HK-2 (cell line): ENCODE results near the gene GRID2.
"Not testable (repeated sequence)": the region's sequence is repeated elsewhere in the genome, so short reads cannot be mapped to it uniquely, and the experiment has no call there.

Source experiments
- DNase-seq: peaks from one replicate; pipeline ENCODE4 v3.0.0-alpha.2; 2018; ENCODE audit not compliant: unreplicated experiment

Gene GRID2

DNA sequence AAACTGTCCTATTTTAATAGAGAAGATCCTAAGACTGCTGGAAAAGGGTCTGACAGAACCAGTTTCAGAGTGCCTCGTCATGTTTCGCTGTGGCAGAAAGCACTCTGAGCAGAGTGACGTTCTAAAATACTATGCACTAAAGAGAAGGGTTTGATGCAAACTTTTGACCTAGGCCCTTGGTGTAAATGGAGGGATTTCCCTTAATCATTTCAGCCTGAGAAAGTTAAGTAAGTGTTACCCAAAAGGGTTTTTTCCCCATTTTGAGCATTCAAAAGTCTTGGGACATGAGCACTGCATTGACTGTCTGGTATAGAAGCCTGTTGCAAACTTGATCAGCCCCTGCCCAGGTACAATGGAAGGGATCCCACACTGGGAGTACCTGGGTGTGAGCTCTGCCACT, 1367.3 kb downstream of the GRID2 start:
- DNase-seq = no peak

GRCh38 chr4:93676937-93677336, 1373.2 kb downstream of the GRID2 start:
- DNase-seq = not testable (repeated sequence)

GRCh38 chr4:93684571-93684970, 1380.8 kb downstream of the GRID2 start:
- no peak for DNase-seq

DNA sequence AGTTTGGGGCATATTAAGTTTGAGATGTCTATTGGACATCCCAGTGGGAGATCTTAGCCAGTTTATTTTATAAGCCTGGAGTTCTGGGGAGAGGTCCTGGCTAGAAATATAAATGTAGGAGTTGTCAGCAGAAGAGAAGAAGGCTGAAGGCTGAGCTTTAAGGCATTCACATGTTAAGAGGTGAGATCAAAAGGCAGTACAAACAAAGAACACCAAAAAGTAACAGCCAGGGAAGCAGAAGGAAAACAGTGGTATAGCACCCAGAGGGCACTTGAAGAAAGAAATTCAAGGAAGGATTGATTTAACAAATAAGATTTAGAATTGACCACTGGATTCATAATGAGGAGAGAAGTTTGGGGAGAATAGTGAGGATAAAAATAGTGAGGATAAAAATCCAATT, 1383.5 kb downstream of the GRID2 start:
- no peak for DNase-seq

GRCh38 chr4:93688978-93689377, 1385.2 kb downstream of the GRID2 start:
- no peak for DNase-seq

GRCh38 chr4:93693141-93693540, 1389.4 kb downstream of the GRID2 start:
- no peak for DNase-seq

DNA sequence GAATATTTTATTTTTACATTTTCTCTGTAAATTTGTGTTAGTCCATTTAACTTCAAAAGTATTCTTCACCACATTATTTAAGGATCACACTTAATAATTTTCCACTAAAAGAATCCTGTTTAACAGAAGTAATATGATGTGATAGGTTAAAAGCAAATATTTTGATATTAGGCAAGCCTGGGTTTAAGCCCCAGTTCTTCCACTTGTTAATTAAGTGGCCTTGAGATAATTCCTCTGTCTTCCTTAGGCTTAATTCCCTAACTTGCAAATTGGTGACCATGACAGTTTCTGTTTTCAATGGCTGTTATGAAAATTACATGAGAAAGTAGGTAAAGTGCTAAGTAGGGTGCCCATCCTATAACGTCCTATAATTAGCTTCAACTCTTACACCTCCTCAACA, 1394.9 kb downstream of the GRID2 start:
- DNase-seq = no peak

DNA sequence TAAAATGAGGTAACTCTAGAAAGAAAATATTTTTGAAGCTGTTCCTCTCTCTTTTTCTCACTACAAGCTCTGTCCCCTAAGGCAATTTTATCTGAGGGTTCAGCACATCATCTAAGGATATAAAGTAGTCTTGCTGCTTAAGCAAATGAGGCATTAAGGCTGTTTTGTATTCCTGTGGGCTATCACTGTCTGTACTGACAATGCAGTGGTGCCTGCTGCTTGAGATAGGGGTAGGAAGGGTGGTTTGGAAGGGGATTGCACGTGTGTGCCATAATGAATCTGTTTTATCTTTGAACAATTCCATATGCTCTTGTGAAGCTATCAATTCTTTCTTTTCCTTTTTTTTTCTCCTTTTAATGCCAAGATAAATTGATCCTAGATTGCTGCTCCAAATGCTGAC, 1396.8 kb downstream of the GRID2 start:
- no peak for DNase-seq

GRCh38 chr4:93710101-93710846, 1406.5 kb downstream of the GRID2 start:
- DNase-seq = peak; percentile 18

- no peak for DNase-seq
These were observed 1407.2 kb downstream of the GRID2 start for GRCh38 chr4:93710847-93711430.

DNA sequence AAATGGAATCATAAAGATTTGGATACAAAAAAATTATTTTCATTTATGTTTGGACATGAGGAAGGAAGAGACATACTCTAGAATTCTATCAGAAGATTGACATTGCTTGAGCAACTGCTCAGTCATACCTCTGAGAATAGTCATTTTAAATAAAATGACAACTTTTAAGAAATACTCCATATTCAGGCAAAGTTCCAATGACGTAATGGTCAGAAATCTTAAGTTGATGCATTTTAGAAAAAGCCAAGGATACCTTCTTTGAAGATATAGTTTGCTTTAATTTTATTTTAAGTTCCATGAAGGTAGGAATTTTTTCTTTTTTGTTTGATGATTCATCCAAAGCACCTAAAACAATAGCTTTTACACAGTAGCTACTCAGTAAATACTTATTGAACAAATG, 1414.5 kb downstream of the GRID2 start:
- DNase-seq = no peak

- no peak for DNase-seq
These were observed 1415.8 kb downstream of the GRID2 start for GRCh38 chr4:93719552-93719951.

DNA sequence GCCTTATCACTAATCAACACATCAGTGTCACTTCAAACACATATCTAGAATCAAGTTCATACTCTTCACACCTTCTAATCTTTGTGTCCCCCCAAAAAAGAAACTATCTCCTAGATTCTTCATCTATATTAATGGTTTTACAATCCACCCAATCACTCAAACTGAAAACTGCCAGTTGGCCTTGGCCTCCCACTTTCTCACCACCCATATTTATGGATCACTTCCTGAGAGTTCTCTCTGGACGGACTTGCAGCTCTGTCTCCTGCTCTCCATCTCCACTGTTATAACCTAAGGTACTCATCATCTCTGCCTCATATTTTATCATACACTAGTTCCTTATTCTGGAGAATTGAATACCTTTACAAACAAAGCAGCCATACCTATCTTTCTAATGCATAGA, 1418.7 kb downstream of the GRID2 start:
- no peak for DNase-seq

GRCh38 chr4:93730251-93730650, 1426.5 kb downstream of the GRID2 start:
- no peak for DNase-seq

DNA sequence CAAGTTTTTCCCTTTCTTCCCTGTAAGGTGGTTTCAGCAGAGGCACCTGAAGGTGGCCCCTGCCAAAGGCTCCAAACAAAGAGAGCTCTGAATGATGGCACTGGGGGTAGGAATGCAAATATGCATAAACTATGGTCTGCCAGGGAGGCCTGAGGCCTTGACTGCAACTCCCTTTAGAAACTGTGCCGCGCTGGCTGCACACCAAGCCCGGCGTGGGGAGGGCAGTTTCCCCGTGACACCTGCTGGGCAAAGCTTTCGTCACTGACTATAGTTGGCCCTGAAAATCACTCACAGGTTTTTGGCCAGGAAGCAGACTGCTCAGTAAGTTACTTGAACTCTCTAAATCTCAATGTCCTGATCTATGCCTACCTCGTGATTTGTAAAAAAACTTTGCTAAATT, 1427.0 kb downstream of the GRID2 start:
- DNase-seq = no peak

DNA sequence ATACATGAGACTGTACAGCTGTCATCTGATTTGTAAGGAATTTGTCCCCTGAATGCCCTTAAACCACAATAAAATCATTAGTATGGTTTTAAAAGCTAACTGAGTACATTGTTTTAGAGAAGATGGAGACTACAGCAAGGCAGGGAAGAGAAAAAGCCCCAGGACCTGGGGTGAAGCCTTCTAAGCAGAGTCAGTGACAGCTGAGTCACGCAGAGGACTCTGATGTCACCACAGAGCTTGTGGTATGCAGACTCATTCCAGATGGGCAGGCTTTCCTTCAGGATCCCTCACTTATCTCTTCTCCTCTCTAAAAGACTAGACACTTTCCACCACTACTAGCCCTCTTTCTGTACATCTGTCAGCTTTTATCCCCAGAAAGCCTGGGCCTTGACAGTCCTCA, 1427.7 kb downstream of the GRID2 start:
- DNase-seq = peak; percentile 7

GRCh38 chr4:93732509-93732908, 1428.7 kb downstream of the GRID2 start:
- no peak for DNase-seq

DNA sequence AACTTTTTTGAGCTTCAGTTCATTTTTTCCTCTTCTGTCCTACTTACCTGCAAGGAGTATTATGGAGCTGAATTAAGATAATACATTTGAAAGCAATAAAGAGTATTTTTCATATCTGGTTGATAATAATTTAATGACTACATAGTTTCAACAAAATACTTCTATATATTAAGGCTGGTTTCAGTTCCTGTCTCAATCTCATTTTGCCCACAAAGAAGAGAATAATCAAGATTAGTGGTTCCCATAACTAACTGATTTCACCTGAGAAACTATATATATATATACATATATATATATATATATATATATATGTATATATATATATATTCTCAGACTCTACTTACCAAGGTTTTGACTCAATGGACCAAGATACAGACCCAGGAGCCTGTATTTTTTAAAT, 1437.1 kb downstream of the GRID2 start:
- no peak for DNase-seq

- no peak for DNase-seq
These were observed 1439.3 kb downstream of the GRID2 start for GRCh38 chr4:93743022-93743421.

DNA sequence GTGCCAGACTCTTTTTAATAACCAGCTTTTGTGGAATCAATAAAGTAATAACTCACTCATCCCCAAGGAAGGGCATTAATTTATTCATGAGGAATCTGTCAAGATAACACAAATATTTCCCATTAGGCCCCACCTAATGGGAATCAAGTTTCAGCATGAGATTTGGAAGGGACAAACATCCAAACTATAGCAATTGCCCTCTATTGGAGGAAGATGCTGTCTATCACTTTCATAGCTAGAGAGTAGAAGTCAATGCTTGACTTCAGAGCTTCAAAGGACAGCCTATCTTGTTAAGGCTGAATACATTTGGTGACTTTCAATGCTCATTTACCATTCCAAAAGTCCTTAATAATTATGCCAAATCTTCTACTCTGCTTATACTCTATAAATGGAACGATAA, 1439.9 kb downstream of the GRID2 start:
- no peak for DNase-seq

GRCh38 chr4:93744961-93745360, 1441.2 kb downstream of the GRID2 start:
- DNase-seq = no peak

- DNase-seq = no peak
These were observed 1442.3 kb downstream of the GRID2 start for GRCh38 chr4:93746031-93746430.

DNA sequence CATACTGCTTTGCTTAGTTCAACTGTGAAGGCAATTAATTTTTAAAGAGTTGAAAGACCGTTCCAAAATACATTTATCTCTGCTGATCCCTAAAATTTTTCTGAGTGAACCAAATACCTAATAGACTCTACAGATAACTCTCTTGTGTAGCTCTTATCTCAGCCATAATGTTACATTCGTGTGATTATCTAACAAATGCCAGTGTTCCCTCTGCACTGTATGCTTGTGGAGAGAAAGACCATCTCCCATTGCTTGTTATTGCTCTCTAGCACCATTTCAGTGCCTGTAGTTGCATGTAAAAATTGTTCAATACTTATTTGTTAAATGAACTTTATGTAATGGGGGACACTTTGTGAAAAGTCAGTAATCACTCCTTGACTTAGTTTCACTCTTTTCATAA, 1443.5 kb downstream of the GRID2 start:
- DNase-seq = no peak
